Embryonic facial prominence (tissue), 1 donor: ENCODE data around the gene TIAM2.
A peak's percentile ranks its signal among the peaks of the same experiment; 100 is the strongest.
"Not testable (repeated sequence)": the region's sequence is repeated elsewhere in the genome, so short reads cannot be mapped to it uniquely, and the experiment has no call there.

Experiments
- DNase-seq: peaks from one replicate; pipeline ENCODE4 v3.0.0-alpha.2; 2016; ENCODE audit errors: extremely low spot score

The TIAM2 gene

DNA sequence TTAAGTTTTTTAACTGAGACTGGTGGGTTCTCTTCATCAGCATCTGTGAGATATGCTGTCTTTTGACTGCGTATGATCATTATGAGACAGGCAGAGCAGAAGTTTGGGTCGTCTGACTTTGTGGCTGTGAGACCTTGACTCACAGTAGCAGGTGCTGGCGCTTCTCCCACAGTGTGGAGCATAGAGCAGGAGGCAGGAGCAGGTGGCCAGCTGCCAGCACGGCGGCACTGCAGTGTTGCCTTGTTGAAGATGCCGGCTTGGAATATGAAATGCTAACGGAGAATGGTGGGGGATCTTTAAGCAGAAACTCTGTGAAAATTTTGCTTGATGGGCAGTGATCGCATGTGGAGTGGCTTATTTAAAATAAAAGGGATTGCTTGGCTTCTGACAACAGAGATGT lies 105.0 kb downstream of the TIAM2 start:
- DNase-seq, result no peak

DNA sequence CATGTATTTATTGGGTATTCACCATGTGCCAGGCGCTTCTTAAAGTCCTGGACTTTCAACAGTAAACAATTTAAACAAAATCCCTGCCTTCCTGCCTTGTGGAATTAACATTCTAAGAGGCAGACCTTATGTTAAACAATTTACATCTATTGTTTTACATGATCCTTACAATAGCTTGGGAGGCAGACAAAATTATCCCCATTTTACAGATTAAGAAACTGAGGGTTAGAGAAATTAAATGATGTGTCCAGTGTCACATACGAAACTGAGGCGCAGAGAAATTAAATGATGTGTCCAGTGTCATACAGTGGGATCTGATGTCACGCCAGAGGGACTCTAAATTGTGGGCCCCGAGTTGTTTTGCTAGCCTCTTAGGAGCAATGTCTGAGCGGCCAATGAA lies 105.5 kb downstream of the TIAM2 start:
- no peak for DNase-seq

DNA sequence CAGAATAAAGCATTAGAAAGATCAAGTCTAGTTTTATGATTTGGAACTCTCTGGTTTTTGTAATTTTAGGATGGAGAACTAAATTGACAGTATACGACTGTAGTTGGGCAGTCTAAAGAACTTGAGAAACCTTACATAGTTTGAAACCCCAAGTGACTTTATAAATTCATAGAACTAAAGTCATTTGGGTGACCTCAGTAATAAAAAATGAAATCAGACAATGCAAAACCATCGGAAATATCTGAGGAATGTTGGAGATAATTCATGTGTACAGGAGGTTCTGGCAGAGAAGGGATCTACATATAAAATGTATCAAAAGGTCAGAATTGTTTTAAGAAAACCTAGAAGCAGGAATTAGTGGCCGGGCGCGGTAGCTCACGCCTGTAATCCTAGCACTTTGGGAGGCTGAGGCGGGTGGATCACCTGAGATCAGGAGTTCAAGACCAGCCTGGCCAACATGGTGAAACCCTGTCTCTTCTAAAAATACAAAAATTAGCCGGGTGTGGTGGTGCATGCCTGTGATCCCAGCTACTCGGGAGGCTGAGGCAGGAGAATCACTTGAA lies 108.0 kb downstream of the TIAM2 start:
- DNase-seq, result not testable (repeated sequence)

DNA sequence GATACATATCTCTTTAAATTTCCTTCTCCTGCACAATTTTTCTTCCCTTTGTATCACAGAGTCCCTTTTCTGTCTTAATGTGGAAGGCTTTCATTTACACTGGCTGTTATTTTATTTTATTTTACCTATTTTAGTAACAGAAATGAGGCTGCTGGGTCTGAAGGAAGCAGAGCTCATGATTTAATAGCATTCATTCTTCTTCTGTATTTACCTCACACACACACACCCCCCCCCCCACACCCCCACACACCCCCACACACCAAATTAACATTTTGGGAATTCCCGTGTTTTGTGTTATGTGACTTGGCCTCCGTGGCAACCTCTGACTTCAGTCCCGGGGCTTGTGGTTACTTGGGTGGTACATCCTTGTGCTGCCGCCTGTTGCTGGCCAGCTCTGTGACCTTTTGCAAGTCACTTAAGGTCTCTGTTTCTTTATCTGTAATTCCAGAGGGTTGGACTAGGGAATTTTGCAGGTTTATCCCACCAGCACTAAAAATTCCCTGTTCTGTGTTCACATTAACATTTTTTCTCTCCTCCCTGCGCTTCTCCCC lies 108.8 kb downstream of the TIAM2 start:
- DNase-seq, result no peak

DNA sequence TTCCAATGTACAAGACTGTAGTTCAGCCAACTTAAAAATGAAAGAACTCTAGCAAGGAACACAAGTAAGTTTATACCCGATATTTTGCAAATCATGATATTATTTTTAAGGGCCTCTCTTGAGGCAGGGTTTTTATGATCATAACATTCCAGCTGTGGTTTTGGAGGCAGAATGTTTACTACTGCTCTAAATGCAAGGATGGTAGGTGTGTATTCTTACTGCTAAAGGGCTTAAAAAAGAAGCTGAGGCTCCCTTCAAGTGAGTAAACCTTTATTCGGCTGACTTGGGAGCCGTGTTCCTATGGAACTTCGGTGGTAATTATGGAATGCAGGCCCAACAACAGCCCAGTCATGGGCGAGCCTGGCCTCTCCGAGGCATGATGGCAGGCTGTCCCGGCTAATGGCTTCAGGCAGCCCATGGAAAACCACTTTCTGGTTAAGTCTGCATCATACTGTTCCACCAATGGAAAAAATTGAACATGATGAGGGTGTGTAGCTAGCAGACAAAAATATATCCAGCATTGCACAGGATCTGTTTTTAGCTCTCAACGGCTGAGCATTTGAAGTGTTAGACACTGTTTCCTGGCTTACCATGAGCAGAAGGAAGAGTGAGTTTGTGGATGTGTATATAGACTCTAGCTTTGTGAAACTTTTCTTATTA lies 111.5 kb downstream of the TIAM2 start:
- peak; percentile 49 for DNase-seq

DNA sequence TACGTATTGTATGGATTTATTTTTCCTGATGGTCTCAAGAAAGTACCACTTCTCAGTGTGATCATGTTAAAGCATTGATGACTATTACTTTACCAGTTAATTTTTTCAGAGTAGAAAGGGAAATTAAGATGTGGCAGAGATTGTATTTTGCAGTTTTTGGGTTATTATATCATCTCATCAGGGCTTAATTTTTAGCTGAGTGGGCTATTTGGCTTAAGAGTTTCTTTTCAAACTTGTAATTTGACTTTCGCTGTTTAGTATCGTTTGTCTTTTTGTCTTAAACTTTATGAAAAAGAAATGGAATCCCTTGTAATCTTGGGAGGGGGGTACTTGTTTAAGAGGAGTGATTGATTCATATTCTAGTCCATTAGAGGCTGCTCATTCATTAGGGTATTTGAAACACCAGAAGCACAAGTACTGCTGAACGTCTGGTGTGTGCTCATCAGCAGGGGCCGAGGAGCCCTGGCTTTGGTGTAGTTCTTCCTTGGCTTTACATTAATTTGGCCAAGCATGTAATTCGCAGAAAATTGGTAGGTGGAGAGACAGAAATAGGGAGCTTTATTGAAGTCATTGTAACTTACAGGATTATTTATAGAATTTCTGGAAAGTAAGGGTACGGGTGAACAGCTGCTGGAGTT lies 112.4 kb downstream of the TIAM2 start:
- no peak for DNase-seq

DNA sequence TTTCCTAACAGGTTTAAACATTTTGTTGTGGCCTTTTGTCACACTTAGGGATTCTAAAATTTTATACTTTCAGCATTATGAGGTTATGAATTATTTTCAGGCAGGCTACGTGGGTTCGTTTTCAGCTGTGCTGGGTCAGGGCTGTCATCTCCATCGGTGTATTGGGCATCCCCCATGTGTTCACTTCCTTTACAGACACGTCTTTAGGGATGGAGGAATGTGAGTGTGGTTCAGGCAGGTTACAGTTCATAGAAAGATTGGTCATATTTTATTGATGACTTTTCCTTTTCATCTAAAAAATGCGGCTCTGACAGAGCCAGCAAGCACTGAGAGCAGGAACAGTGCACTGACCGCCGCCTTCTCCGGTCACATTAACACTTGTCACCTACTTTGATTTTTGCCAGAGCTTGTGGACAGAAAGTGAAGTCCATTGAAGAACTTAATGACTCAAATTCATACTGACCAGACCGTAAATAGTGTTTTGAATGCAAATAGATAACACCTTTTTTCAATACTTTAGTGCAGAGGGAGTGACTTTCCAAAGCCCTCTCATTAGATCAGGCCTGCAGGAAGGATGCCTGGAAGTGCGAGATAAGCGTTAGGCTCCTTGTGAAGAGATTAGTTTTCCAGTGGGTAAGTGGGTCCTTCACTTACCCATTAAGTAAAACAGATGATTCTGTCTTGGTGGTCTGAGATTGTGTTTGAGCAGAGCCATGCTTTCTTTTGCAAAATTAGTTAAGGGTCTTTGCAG lies 113.1 kb downstream of the TIAM2 start:
- DNase-seq, result no peak

DNA sequence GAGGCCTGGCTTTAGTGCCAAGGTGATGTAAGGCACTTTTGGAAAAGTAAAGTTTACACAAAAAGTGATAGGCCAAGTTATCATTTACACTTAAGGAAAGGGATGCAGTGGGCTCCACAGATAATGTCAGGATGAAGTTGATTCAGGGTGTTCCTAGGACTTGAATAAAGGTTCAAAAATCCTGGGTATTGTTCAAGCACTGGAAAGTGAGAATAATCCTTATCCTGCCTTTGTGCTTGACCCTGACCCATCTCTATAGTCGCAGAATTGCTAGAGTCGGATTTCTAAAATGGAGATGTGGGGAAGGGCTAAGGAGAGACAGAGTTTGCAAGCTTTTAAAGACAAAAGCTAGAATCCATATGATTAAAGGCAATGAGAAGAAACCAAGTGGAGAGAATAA lies 115.6 kb downstream of the TIAM2 start:
- no peak for DNase-seq

DNA sequence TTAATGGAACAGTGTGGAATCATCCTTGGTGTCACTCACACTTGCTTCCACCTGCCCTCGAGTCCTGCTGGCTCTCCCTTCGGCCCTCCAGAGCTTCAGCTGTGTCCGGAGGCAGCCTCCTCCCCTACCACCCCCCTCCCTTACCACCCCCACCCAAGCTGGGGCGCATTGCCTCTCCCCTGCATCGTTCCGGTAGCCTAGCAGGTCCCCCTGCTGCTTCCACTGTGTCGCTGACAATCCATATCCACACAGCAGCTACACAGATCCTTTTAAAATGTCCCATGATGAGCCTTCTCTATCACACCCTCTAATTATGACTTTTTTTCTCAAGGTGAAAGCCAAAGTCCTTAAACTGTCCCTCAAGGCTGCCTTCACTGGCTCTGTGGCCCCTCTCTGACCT lies 117.6 kb downstream of the TIAM2 start:
- DNase-seq, result no peak

DNA sequence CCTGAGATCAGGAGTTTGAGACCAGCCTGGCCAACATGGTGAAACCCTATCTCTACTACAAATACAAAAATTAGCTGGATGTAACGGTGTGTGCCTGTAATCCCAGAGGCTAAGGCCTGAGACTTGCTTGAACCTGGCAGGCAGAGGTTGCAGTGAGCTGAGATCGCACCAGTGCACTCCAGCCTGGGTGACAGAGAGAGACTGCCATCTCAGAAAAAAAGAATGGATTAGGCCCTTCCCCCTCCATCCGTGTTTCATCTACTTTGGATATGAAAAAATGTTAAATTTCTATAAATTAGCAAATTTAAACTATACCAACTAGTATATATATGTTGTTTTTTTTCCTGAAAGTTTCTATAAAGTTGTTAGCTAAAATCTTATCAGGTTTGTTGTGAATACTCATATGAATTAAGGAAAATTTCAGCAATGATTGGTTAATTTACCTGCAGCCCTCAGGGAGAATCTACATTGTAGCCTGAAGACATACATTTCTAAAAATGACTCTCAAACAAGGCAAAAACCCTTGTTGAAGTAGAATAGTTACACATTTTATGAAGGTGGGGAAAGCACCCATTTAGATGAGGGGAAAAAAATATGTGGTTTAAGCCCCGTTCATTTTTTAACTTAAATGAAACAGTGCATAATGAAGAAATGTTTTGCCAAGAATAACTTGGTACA lies 120.9 kb downstream of the TIAM2 start:
- no peak for DNase-seq

DNA sequence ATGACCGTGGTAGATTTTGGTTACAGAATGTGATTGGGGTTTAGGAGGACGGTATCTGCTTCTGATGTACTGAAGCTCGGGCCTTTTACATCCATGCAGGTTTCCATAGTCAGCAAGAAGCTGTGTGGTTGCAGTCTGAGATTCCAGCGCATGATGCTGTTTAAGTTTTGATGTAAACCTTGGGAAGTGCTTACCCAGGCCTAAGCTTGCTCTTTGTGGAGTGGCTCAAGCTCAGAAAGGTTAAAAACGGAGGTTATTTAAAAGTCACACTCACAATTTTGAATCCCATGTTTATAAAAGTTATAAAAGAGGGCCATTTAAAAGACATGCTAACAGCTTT lies 121.4 kb downstream of the TIAM2 start:
- DNase-seq, result no peak

DNA sequence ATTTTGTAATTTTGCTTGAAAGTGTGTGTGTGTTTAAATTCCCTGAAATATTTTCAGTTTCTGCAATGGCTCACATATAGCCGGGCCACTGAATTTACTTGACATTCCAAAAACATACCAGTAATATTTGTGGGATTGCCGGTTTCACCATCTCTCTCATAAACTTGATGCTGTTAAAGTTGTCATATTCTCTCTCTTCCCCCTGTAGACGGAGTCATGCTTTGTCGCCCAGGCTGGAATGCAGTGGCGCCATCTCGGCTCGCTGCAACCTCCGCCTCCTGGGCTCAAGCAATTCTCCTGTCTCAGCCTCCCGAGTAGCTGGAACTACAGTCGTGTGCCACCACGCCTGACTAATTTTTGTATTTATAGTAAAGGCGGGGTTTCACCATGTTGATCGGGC lies 122.1 kb downstream of the TIAM2 start:
- DNase-seq, result no peak

DNA sequence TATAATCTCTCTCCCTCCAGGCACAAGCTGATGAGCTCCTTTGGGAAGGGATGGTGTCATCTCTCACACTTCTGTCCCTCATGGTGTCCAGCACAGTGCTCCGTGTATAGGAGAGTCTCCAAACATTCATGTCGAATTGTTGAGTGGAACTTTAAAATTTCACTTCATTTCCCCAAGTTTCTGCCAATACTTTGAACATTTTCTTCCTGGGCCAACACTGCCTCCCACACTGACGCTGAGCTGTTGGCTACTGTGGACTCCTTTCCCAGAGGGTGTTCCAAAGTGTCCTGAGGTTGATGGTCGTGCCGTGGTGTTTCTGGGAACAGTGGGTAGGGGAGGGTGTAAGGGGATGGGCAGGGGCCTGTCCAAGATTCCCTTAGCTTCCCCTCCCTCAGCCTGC lies 122.7 kb downstream of the TIAM2 start:
- no peak for DNase-seq

DNA sequence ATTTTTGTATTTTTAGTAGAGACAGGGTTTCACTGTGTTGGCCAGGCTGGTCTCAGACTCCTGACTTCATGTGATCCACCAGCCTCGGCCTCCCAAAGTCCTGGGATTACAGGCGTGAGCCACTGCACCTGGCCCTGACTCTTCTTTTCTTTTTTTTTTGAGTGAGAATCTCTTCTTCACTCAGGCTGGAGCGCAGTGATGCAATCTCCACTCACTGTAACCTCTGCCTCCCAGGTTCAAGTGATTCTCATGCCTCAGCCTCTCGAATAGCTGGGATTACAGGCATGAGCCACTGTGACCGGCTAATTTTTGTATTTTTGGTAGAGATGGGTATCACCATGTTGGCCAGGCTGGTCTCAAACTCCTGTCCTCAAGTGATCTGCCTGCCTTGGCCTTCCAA lies 124.1 kb downstream of the TIAM2 start:
- DNase-seq, result not testable (repeated sequence)

DNA sequence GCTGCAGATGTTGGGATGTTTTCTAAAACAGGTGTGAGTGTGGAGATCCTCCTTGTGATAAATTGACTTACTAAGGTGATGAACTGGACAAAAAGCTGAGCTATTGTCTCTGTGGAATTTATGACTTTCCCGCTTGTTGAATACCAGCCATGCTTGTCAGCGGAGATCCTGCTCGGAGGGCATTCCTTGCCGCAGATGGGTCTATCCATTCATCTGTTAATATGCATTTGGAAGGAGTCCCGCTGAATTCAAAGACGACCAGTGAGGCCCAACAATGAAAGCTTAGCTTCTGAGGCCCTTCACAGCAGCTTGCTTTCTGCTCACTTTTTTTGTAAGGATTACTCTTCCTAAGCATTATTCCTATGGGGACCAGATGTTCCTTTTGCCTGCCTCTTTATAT lies 124.9 kb downstream of the TIAM2 start:
- DNase-seq, result no peak

DNA sequence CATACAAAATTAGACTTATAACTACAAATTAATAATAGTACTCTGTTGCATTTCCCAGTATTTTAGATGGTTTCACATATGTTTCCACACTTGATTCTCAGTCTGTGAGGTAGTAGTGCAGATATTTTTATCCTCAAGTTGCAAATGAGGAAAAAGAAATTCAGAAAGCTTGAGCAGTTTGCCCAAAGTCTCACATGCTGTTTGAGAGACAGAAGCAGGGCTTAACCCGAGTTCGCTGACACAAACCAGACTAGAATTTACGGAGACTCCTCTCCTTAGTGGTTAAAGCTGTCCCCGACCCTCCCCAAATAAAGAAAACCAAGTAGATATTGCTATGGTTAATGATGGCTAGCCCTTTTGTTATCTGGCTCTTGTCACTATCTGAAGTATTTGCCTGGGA lies 126.2 kb downstream of the TIAM2 start:
- DNase-seq, result no peak

DNA sequence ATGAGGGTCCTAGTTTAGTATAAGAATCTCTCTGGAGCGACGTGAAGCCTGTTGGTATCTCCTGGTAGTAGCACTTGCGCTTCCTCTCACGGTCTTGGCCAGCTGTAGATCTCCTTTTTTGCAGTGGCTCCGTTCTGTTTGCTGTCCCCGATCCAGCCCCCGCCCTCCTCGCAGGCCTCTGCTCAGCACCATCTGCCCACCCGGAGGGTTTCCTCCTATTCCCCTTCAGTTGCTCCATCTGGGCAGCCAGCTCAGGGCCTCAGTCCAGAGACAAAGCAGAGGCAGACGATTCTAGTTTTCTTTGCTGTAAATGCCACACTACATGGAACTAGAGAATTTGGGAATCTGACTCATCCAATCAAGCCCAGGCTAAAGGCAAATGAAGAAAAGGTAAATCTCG lies 126.6 kb downstream of the TIAM2 start:
- DNase-seq, result no peak

DNA sequence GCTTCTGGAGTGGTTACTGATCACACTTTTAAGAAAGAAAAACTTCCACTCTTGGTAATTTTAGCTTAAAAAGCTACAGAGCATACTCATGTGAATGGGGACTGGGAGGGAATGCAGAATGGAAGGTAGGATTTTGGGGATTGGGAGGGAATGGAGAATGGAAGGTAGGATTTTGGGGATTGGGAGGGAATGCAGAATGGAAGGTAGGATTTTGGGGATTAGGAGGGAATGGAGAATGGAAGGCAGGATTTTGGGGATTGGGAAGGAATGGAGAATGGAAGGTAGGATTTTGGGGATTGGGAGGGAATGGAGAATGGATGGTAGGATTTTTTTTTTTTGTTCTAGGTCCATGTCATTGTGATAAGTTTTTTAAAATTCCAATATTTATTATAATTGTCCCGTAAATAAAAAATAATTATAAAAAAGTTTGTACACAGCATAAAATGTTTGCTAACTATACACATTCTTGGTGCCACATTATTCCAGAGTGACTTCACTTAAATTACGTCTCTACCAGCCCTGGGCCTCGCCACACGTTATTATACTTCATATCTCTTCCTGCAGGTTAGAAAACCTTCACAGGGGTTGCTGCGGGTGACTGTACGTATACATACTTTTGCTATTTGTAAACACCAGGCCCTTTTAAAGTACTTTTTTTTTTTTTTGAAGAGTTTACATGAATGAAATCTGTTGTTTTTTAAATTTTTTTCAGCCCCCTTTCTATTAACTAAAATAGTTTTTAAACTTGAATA lies 127.3 kb downstream of the TIAM2 start:
- DNase-seq, result no peak

DNA sequence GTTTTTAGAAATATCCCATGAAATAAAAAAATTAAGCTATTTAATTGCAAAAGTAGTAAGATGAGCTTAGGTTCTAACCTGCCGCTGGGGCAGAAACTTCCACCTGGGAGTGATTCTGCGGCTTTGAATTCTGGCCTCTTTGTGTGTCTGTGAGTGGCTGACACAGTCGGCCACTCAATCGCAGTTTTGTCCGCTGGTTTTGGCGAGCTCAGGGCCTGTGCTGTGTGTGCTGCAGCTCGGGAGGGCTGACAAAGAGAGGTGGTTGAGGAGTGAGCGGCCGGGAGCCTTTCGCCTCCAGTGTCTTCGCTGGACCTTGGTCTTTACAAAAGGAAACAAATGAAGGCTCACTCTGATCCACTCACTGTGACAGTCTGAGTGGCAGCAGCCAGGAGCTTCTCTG lies 128.4 kb downstream of the TIAM2 start:
- no peak for DNase-seq

DNA sequence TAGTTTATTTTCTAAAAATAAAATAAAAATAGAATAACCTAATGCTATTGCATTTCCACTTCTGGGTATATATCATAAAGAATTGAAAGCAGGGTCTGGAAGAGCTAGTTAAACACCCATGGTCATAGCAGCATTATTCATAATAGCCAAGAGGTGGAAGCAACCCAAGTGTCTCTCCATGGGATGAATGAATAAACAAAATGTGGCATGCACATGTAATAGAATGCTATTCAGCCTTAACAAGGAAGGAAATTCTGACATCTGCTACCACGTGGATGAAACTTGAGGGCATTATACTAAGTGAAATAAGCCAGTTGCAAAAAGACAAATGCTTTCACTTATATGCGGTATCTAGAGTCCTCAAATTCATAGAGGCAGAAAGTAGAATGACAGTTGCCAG lies 130.8 kb downstream of the TIAM2 start:
- no peak for DNase-seq

DNA sequence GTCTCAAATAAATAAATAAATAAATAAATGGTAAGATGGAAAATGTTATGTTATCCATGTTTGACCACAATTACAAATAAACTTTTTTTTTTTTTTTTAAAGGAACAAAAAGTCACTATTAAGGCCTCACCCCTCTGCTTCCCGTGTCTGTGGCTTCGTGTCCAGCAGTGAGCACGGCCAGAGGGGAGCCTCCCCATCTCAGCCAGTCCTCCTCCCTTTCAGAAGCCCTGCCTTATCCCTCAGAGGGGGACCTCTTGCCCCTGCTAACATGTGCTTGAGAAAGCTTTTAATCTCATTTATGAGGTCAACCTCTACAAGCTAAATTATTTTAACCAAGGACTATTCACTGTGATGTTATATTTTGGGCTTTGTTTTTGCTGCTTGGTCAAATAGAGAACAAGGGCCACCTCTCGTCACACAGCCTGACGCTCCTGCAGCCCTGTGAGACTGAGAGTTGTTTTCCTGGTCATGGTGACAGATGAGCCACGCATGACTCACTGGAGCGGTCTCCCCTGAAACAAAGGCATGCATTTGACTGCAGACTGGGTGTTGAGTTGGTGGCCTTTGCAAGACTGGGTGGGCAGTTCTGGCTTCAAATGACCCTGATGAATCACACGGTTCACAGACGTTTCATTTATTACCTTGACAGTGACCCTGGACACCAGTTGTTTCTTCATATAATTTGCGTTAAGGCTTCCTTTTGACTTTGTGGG lies 131.8 kb downstream of the TIAM2 start:
- DNase-seq, result no peak
